B cell (primary cell): ENCODE results near the gene WDR33. TPM values are rescaled to one million over a fixed set of nuclear protein-coding genes. Genes with fewer than 3 reads are reported as not detected.

ENCODE experiments used
- ATAC-seq: fragments of 200-7000 bp; cut with Tn5 transposase; one replicate; pipeline ENCODE4 v1.10.0; 2021; ENCODE audit warnings: low read depth, mild to moderate bottlenecking, moderate number of reproducible peaks, moderate library complexity
- CTCF ChIA-PET: fragments of 350-600 bp; sonication (Branson Sonifier 250); formaldehyde crosslinking; loops from one replicate; lab custom pipeline; 2021; ENCODE audit warnings: antibody characterized with exemption, inconsistent platforms; lab: Charles Lee
- POLR2A ChIA-PET: fragments of 350-600 bp; sonication (Branson Sonifier 250); formaldehyde crosslinking; loops from one replicate; lab custom pipeline; 2021; ENCODE audit warnings: antibody characterized with exemption; lab: Charles Lee
- DNase-seq: peaks from one replicate; pipeline ENCODE4 v3.0.0; 2013
- H2AFZ ChIP-seq: 2 replicates; pipeline ENCODE4 v1.6.1; 2012; ENCODE audit warnings: mild to moderate bottlenecking, low read depth, low read length; ENCODE audit not compliant: insufficient read depth, poor library complexity, severe bottlenecking
- H3K27ac ChIP-seq, 2 donors: 1 replicate in 1 of 2; 2 replicates in 1 of 2; pipeline ENCODE4 v1.5.1; 2012 to 2013; ENCODE audit warnings: low read length in 2 of 2, mild to moderate bottlenecking in 2 of 2, moderate library complexity in 1 of 2
- H3K27me3 ChIP-seq, 4 experiments: fragments of 200-600 bp in 1 of 4; sonication (generic) in 1 of 4; replicated peaks in 1 of 4; 1 replicate in 2 of 4; 2 replicates in 2 of 4; pipeline versions ENCODE4 v1.6.1 to v1.7.0; 2013 to 2016; ENCODE audit warnings: low read length in 3 of 4, mild to moderate bottlenecking in 2 of 4, mixed read lengths in 1 of 4, moderate library complexity in 1 of 4; ENCODE audit not compliant: insufficient read depth in 4 of 4, control insufficient read depth in 3 of 4; ENCODE audit errors: control extremely low read depth in 1 of 4
- H3K36me3 ChIP-seq, 2 experiments: replicated peaks in 1 of 2; 1 replicate in 1 of 2; 2 replicates in 1 of 2; pipeline versions ENCODE4 v1.6.1 to v1.7.1; 2013; ENCODE audit warnings: low read length in 1 of 2; ENCODE audit not compliant: insufficient read depth in 2 of 2, control insufficient read depth in 1 of 2; ENCODE audit errors: control extremely low read depth in 1 of 2, extremely low read depth in 1 of 2
- H3K4me1 ChIP-seq, 2 donors: fragments of 200-600 bp in 1 of 2; sonication (generic) in 1 of 2; 1 replicate in 1 of 2; 2 replicates in 1 of 2; pipeline versions ENCODE4 v1.5.1 to v1.6.1; 2013 to 2017; ENCODE audit warnings: low read length in 2 of 2; ENCODE audit not compliant: control insufficient read depth in 2 of 2, insufficient read depth in 2 of 2
- H3K4me2 ChIP-seq: replicated peaks from 2 replicates; pipeline ENCODE3; 2012; ENCODE audit warnings: mild to moderate bottlenecking, low read depth, low read length; ENCODE audit not compliant: poor library complexity, severe bottlenecking
- H3K4me3 ChIP-seq, 5 experiments: fragments of 200-600 bp in 1 of 5; sonication (generic) in 1 of 5; 1 replicate in 3 of 5; 2 replicates in 2 of 5; pipeline versions ENCODE4 v1.5.1 to v1.7.0; 2011 to 2016; ENCODE audit warnings: low read length in 4 of 5, mild to moderate bottlenecking in 4 of 5, low read depth in 2 of 5, control low read depth in 1 of 5, moderate library complexity in 1 of 5; ENCODE audit not compliant: insufficient read depth in 1 of 5; ENCODE audit errors: control extremely low read depth in 1 of 5, extremely low read depth in 1 of 5
- H3K79me2 ChIP-seq: fragments of 200-600 bp; sonication (generic); one replicate; pipeline ENCODE4 v1.6.0; 2016; ENCODE audit warnings: low read length; ENCODE audit not compliant: control insufficient read depth, insufficient read depth
- H3K9ac ChIP-seq: fragments of 200-600 bp; sonication (generic); 2 replicates; pipeline ENCODE4 v1.6.1; 2017; ENCODE audit warnings: mild to moderate bottlenecking, low read length, moderate library complexity
- H3K9me3 ChIP-seq, 3 donors: one replicate each; pipeline versions ENCODE4 v1.6.1 to v1.7.1; 2013; ENCODE audit warnings: low read length in 2 of 3; ENCODE audit not compliant: control insufficient read depth in 2 of 3, insufficient read depth in 1 of 3; ENCODE audit errors: control extremely low read depth in 1 of 3
- H4K20me1 ChIP-seq: 2 replicates; pipeline ENCODE4 v1.6.0; 2012; ENCODE audit warnings: mild to moderate bottlenecking, low read length; ENCODE audit not compliant: insufficient read depth, control insufficient read depth, poor library complexity, severe bottlenecking
- H3K27ac Mint-ChIP-seq: one replicate; pipeline ENCODE4 v1.8.0; 2021; ENCODE audit warnings: mixed read lengths
- H3K27me3 Mint-ChIP-seq: one replicate; pipeline ENCODE4 v1.8.0; 2021; ENCODE audit warnings: mixed read lengths
- H3K4me1 Mint-ChIP-seq: one replicate; pipeline ENCODE4 v1.8.0; 2021; ENCODE audit warnings: mixed read lengths
- H3K4me3 Mint-ChIP-seq: one replicate; pipeline ENCODE4 v1.8.0; 2021; ENCODE audit warnings: mixed read lengths
- H3K9me3 Mint-ChIP-seq: one replicate; pipeline ENCODE4 v1.8.0; 2022; ENCODE audit warnings: mixed read lengths; ENCODE audit not compliant: insufficient read depth
- CTCF ChIP-seq: fragments of 200-600 bp; IDR thresholded peaks from one replicate; pipeline ENCODE4 v1.8.0; 2022; ENCODE audit warnings: antibody characterized with exemption, mild to moderate bottlenecking
- EZH2 ChIP-seq: IDR thresholded peaks from 2 replicates; pipeline ENCODE4 v1.6.1; 2012; ENCODE audit warnings: borderline replicate concordance, low read depth, mild to moderate bottlenecking, moderate library complexity, low read length; ENCODE audit not compliant: insufficient read depth, poor library complexity, severe bottlenecking
- WGBS: methylation state at CpG from one replicate; pipeline ENCODE4 v1.1.5; 2013; ENCODE audit warnings: missing lambda C conversion rate; ENCODE audit not compliant: insufficient coverage; 5-methylcytosine and 5-hydroxymethylcytosine counted together
- intact Hi-C: fragments of 100-400 bp; cut with micrococcal nuclease; formaldehyde crosslinking; loops from one replicate; pipeline ENCODE4 v1.10.0; 2022
- polyA plus RNA-seq: library from polyadenylated mRNA; depleted of rRNA; stranded (reverse); fragments of >200 nt; gene quantifications from 2 replicates; pipeline ENCODE4 v1.2.3, GENCODE V29; 2012
- total RNA-seq, 2 donors: library from RNA; stranded (reverse); fragments of 120-200 nt in 1 of 2; gene quantifications; 1 replicate in 1 of 2; 2 replicates in 1 of 2; pipeline versions ENCODE4 v1.2.3 to v1.2.4, GENCODE V29; 2013 to 2022

WDR33 gene
- total and polyA plus RNA-seq, 2 donors (not counting 1 experiment from before 2014, with no cell fraction given) = 17.2 to 101 TPM

DNA sequence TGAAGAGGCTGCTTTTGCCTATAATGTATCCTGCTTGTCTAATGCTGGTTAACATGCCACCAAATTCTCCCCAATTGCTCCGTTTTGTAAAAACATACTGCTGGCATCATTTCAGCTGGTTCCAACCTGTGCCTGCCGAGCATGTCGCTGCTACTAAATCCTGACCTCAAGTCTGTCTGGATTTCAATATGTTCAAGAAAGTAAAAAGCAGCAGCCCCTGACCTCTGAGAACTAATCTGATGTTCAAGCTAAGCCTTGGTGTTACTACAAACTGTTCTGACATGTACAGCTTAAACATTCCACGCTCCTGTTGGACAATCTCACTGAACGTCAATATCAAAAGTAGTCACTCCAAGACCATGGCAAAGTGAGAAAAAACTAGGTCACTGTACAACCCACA lies 63.4 kb downstream of the WDR33 start:
- Histone ChIP-seq H3K27me3 (no peaks in the 10 kb centered on the region), H3K9ac (no peak overlapping the region), H4K20me1 (no peaks in the 10 kb centered on the region), H3K36me3 (peaks cover 7 to 14% of the 10 kb centered on the region in 2 experiments), H3K27ac (no peak overlapping the region), H3K4me2 (no peak overlapping the region), H3K79me2 (peaks cover 4% of the 10 kb centered on the region), H3K9me3 (no peaks in the 10 kb centered on the region), H3K4me3 (no peak overlapping the region), H2AFZ (no peak overlapping the region), H3K4me1 (peaks cover 13 to 16% of the 10 kb centered on the region in 2 donors)
- ATAC-seq (no peak), DNase-seq (no peak)
- intact Hi-C loops = no loop called here
- ChIA-PET POLR2A (interaction anchor here (1.4 kb wide), 1 partner anchor 221 kb away, joined by 3 read pairs; the partner anchor contains the start of gene IWS1), CTCF (interaction anchor here (1.4 kb wide), 1 partner anchor 97 kb away, joined by 5 read pairs; no protein-coding TSS in a partner anchor)
- peaks cover 21% of the 10 kb centered on the region for H3K4me1 Mint-ChIP-seq
- H3K27me3 Mint-ChIP-seq = no peaks in the 10 kb centered on the region
- no peak overlapping the region for H3K27ac Mint-ChIP-seq
- H3K4me3 Mint-ChIP-seq = no peak overlapping the region
- TF ChIP-seq CTCF = no peak
- TF ChIP-seq EZH2 = no peak
- WGBS = 97% methylated on average over 5 of the region's 5 CpGs
- no peaks in the 10 kb centered on the region for H3K9me3 Mint-ChIP-seq

DNA sequence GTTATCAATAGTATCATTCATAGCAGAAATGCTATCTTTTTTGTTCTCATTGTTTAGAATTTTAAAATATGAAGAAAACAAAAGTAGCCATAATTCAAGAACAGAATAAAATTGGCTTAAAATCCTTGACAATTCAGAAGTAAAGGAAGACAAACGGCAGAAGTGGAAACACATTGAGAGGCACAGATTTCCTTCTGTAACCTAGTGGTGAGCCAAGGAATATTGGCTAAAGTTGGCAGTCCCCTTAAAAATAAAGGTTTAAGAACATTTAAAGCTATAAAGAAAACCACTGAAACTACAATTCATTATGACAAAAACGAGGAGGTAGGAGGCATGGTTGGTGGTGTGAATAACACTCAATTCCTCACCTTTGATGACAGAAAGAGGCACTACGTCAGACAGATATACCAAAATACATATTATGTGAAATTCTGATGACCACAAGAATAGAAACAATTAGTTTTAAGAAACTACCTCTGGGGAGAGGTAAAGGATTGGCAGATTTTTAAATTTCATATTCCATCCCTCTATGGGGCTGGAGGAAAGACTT lies 67.4 kb downstream of the WDR33 start:
- H3K9me3 ChIP-seq = no peaks in the 10 kb centered on the region
- ATAC-seq = no peak
- CTCF ChIA-PET = no interaction called here
- H3K27me3 Mint-ChIP-seq = no peaks in the 10 kb centered on the region
- H3K4me2 ChIP-seq = no peak overlapping the region
- H2AFZ ChIP-seq = no peak overlapping the region
- no peaks in the 10 kb centered on the region for H3K4me1 ChIP-seq
- H3K27ac ChIP-seq = no peak overlapping the region
- H3K4me3 Mint-ChIP-seq = no peak overlapping the region
- intact Hi-C loops = no loop called here
- H3K27me3 ChIP-seq = no peaks in the 10 kb centered on the region
- no CpG with 5 or more reads among the region's 3 CpGs for WGBS
- peaks cover 7 to 20% of the 10 kb centered on the region in 2 experiments for H3K36me3 ChIP-seq
- TF ChIP-seq CTCF (no peak), EZH2 (no peak)
- H3K4me1 Mint-ChIP-seq = peaks cover 4% of the 10 kb centered on the region
- H3K27ac Mint-ChIP-seq = no peak overlapping the region
- DNase-seq = no peak
- no peaks in the 10 kb centered on the region for H4K20me1 ChIP-seq
- H3K9ac ChIP-seq = no peak overlapping the region
- POLR2A ChIA-PET = no interaction called here
- H3K9me3 Mint-ChIP-seq = no peaks in the 10 kb centered on the region
- H3K4me3 ChIP-seq = no peak overlapping the region
- no peaks in the 10 kb centered on the region for H3K79me2 ChIP-seq
